GM18519 (cell line): ENCODE results near the gene MBD4.
"Not testable (repeated sequence)": the region's sequence is repeated elsewhere in the genome, so short reads cannot be mapped to it uniquely, and the experiment has no call there.

Experiments used
- ATAC-seq: cut with Tn5 transposase; IDR thresholded peaks from one replicate; pipeline ENCODE4 v1.9.1; 2021; ENCODE audit warnings: mild to moderate bottlenecking, moderate library complexity; ENCODE audit not compliant: unreplicated experiment, low FRiP score

Gene MBD4

DNA sequence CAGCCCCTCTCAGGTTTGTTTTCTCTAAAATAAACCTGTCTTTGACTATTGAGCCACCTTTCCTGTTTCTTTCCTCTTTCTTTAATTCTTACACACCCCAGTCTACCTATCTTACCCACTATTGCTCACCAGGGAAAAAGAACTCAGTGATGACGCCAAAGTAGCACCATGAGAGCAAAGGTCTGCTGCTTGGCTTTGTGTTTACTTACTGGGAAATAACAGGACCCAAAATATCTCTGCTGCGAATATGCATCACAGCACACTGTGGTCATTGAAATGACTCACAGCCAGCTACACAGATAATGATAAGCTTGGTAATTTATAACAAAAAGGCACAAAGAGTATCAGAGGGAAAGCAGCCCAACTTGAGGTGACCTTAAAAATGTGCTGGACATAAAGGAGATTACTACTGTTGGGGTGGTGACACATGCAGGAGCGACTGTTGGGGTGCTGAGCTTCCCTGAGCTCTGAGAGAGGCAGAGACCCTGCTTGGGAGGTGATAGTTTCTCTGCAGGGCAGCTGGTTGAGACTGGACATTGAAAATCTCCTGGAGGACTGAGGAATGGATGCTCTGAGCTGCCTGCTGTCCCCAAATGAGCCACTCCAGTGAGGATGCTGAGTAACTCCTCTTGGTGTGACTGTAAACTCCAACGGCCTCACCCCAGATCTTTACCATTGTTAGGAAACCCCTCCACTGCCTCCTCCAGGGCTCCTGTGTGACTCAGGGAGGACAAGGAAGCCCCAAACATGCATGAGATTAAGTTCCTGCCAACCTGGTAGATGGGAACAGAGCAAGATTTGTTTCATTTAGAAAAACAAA is 25.9 kb downstream of the MBD4 start:
- peak; percentile 87 for ATAC-seq

DNA sequence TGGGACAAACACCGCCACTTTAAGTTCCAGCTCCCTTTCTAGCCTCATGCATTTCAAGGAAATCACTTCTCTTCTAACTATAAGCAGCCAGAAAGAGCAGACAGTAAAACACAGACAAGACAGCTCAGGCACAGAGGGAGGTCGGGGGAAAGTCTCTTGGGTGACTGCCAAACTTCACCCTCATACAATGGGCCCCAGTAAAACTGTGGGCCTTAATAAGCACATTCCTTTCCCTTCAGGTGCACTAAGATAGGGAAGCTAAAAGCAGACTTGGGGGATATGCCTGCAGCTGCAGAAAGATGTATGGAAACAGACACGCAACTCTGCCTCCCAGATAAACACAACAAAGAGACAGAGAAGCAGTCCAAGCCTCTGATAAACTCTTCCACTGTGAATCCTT is 26.5 kb downstream of the MBD4 start:
- ATAC-seq = not testable (repeated sequence)

DNA sequence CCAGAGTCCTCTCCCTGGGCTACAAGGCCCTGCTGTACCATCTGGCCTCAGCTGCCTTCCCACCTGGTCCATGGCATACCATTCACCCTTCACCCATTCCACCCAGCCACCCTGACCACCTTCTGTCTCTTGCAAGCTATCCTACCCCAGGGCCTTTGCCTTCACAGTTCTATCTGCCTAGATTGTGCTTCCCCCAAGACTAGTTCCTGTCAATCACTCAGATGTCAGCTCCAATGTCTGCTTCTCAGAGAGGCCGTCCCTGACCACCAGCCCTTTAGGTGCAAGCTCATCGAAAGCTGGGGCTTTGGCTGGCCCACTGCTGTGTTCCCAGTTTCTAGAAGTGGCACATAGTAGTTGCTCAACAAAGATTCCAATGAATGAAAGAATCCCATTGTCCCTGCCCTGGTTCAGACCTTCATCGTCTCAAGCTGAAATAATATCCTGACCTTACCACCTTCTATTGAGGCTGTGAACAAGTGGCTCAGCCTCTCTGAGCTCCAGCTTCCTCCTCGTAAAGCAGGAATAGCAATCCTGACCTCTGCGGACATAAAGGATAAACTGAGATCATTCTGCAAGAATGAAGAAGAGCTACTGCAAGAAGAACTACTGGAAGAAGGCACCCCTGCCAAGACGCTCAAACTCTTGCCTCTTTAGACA is 27.1 kb downstream of the MBD4 start:
- no peak for ATAC-seq

DNA sequence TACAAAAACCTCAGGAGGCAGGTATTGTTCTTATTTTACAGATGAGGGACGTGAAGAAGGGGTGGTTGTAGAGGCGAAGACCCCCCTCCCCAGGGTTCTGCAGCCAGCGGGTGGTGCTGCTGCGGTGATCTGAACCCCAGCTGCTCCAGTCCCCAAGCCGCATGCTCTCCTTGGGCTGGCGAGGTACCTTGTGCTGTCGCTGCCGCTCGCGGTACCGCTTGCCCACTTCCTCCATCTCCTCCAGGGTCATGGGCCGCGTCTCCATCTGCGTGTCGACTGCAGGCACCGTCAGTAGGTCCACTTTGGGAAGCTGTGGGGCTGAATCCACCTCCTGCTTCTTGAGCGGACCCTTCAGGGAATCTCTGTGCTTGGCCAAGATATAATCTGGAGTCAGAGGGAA is 28.8 kb downstream of the MBD4 start:
- ATAC-seq = no peak

DNA sequence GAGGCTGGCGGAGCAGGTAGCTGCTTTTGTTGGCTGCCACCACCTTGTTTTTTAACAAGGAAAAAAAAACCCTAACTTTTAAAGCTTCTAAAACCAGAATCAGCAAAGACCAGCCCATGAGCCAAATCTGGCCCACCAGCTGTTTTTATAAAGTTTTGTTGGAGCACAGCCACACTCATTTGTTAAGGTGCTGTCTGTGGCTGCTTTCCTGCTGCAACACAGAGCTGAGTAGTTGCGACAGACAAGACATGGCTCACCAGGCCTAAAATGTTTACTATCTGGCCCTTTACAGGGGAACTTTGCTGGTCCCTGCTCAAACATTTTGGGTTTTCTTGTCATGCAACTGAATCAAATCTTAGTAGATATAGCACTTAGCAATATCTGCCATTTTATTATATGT is 30.2 kb downstream of the MBD4 start:
- ATAC-seq = no peak

DNA sequence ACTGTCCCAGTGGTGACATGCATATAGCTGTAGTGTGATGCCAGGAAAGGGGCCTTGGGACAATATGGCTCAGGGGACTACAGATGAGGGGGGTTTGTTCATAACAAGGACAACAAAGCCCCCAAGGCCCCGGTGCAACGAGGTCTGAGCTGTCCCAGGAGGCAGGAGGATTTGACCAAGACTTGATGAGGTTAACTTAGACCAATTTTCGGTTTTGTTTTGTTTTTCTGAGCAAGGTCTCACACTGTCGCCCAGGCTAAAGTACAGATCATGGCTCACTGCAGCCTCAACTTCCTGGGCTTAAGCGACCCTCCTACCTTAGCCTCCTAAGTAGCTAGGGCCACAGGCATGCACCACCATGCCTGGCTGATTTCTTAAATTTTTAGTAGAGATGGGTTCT is 35.1 kb downstream of the MBD4 start:
- ATAC-seq = no peak

DNA sequence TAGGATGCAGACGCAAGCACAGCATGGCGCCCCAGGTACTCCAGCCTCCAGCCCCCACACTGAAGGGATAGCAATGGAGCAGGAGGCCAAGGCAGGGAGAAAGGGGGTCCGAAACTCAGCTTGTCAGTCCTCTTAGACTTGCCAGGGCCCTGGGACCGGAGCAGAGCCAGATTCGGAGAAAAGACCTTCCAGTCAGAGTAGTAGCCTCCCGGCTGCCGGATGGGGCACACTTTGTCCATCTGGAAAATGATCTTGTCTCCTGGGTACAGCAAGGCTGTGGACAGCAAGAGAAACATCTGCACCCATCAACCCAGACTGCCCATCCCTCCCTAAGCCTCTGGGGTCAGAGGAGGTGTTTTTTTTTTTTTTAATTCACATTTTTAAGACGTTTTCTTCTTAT is 35.6 kb downstream of the MBD4 start:
- no peak for ATAC-seq

DNA sequence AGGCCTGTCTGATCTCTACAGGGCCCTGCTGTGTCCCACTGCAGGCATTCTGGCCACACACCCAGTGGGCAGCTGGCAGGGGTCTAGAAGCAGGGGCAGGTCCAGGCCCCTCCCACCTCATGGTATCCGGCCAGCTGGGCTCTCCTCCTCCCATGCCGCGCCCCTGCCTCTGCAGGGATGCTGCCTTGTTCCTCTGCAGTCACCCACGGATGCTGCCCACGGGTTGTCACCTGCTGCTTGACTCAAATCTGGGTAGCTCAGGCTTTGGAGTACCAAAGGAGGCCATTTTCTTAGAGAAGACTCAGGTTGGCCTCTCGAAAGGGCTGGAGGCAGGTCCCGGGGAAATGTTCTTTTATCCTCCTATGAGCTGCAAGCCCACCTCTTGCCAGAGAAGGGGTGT is 36.3 kb downstream of the MBD4 start:
- ATAC-seq = no peak

DNA sequence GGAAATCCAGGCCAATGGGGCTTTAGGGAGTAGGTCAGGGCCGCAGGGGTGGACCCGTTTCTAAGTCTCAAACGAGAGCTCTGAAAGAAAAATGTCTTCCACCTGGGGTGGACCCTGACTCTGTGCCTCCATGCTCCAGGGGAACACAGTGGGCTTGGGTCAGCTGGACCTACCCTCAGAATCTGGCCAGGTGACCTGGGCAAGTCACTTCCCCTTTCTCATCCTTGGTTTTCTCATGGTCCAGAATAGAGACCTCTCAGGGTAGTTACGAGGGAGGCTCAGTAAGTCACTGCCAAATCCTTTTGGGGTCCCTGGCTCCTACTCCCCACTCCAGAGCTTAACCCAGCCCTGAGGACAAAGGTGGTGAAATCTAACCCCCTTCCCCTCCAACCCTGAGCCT is 37.1 kb downstream of the MBD4 start:
- no peak for ATAC-seq

DNA sequence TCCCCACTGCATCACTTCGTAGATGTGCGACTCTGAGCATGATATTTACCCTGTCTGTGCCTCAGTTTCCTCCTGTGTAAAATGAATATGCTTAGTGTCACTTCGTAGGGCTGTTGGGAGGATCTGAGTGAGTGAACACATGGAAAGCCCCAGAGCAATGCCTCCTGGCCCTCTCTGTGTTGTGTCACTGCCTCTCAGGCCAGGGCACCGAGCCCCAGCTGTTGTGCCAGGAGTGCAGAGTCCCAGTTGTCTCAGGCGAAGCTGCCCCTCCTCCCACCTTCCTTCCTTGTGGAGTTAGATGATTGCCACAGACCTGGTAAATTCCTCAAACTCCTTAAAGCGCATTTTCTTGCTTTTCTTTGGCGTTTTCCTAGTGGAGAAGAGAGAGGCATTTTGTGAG is 37.5 kb downstream of the MBD4 start:
- ATAC-seq = no peak

DNA sequence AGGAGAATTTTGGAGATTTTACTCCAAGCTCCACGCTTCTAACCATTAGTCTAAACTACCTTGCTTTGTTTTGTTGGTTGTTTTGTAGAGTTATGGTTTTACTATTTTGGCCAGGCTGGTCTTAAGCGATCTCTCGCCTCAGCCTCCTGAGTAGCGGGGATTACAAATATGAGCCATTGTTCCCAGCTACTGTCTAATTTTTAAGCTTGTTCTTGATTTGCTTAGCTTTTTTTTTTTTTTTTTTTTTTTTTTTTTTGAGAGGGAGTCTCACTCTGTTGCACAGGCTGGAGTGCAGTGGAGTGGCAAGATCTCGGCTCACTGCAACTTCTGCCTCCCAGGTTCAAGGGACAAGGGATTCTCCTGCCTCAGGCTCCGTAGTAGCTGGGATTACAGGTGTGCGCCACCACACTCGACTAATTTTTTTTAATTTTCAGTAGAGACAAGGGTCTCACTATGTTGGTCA is 39.8 kb downstream of the MBD4 start:
- no peak for ATAC-seq

DNA sequence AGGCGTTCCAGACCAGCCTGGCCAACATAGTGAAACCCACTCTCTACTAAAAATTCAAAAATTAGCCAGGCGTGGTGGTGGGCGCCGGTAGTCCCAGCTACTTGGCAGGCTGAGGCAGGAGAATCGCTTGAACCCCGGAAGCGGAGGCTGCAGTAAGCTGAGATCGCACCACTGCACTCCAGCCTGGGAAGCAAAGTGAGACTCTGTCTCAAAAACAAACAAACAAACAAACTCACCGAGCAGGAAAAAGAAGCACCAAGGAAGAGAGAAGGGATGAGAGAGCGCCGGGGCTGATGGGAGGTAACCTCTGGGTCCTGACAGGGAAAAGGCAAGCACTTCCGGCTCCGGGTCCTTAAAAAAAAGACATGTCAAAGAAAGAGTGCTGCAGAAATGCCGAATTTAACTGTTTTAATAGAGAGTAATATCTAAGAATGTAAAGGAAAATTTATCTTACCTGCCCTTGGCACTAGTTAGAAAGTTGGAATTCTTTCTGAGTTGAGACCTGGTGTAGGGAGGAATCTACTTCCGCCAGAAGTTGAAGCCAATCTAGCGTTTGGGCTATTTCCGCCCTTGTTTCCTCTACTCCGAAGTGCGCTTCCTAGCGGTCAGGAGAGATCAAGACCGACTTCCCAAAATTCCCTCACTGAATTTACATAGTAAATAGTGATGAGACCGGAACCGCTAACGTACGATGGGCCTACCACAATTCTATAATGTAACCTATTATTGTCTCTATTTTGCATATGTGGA is 40.4 kb downstream of the MBD4 start:
- peak; percentile 50 for ATAC-seq

DNA sequence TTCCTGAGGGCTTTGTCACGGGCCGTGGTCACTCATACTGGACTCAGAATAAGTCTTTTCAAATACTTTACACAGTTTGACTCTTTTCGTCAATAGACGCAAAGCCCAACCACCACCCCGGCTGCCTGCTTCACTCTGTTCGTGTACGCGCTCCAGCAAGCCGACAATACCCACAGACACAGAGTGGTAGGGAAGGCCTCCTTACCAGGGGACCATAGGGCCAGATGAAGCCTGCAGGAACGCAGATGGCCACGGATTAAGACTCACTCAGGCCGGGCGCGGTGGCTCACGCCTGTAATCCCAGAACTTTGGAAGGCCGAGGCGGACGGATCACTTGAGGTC is 41.0 kb downstream of the MBD4 start:
- ATAC-seq = no peak

DNA sequence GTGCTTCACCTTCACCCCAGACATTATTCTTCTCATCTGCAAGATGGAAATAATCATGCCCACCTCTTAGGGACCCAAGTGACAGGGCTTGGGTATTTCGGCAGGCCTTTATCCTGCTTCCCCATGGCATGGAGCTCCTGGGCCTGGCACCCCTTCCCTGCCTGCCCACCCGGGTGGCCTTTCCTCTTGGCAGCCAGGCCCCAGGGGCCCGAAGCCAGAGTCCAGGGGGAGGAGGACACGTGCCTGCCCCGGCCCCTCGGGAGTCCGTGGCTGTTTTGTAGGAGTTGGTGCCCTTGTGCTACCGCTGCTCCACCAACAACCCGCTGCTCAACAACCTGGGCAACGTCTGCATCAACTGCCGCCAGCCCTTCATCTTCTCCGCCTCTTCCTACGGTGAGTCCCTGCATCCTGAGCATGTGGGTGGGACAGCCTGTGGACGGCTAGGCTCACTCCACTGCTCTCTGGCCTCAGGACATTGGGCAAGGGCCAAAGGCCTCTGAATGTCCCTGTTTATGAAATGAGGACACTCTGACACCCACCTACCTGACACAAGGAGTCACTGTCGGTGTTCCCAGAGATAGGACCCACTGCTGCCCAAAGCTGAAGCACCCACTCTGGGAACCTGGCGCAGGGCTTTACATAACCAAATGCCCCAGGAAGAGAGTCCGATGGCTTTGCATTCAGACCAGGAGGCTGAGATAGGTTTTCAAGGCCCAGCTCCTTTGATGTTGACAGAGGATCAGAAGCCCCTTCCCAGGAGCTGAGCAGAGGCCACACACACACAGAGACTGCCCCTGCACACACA is 45.8 kb downstream of the MBD4 start:
- not testable (repeated sequence) for ATAC-seq

DNA sequence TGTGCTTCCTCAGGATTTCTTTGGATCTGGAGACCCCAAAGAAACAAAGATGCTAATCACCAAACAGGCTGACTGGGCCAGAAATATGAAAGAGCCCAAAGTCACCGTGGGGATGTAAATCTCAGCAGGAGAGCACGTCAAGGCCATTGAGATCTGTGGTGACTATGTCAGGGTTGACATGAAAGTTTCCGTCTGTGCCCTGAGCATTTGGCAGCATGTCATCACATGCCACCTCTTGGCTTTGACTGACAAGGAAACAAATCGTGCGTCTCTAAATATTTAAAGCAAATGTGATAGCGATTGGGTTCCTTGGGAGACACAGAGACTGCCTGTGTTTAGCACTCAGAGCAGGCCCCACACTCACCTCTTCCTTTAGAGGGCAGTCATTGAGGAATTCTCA is 46.5 kb downstream of the MBD4 start:
- no peak for ATAC-seq

DNA sequence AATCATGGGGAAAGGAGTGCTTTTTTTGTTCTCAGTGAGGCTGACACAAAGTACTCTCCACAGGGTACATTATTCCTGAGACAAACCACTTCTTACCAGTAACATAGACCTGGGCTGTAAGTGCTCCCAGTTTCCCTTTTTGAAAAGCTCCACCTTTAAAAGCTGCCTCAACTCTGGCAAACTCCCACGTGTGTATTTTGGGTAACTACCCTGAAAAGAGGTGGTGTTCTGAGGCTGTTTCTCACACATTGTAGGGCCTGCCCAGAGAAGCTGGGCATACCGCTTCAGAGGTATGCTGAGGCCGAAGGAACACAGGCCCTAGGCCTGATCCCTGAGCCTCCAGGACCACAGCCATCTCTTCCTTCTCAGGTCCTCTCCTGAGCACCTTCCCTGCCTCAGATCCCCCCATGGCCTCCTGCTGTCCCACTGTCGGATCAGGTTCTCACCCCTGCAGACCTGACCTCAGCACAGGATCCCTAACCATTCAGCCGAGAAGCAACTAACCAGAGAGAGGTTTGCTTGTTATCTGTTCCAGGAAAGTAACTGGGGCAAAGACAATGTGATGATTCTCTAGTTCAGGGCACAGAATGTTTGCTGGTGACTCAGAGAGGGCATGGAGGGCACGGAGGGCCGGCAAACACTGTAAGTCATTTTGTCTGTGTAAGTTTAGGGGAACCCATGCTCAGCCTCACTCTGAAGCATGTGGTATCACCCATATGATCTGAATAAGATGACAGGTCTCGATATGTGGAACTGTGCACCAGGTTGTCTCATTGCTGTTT is 47.5 kb downstream of the MBD4 start:
- not testable (repeated sequence) for ATAC-seq

DNA sequence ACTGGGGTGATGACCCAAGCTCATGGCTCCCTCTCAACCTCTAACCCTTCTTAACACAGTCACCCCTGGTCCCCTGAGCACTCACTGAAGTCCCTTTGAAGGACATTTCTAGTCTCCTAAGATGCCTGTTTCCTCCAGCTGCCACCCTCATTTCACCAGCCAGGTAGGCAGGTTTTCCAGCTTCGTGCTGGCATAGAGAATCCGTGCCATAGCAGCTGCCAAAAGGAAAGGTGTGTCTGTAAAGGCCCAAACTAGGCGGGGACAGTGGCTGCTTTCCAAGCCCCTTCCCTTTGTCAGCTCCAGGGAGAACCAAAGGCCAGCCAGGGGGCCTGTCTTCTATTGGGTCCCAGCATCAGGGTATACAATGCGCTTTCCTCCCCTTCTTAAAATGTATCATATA is 48.2 kb downstream of the MBD4 start:
- not testable (repeated sequence) for ATAC-seq

DNA sequence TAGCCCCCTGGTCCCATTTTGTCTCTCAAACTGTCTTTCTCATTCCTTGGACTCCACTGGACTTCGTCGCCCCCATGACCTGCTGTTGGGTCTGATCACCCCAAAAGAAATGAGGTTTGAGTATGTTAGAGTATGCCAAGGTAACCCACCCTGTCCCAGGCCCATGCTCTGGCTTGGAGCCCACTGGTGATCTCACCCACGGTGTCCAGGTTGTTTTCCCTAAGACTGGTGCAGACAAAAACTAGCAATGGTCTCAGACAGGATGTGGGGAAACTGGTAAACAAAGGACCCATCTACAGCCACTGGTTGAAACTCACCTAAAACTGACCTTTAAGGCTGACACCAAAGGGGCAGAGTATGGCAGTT is 50.2 kb downstream of the MBD4 start:
- ATAC-seq = no peak

DNA sequence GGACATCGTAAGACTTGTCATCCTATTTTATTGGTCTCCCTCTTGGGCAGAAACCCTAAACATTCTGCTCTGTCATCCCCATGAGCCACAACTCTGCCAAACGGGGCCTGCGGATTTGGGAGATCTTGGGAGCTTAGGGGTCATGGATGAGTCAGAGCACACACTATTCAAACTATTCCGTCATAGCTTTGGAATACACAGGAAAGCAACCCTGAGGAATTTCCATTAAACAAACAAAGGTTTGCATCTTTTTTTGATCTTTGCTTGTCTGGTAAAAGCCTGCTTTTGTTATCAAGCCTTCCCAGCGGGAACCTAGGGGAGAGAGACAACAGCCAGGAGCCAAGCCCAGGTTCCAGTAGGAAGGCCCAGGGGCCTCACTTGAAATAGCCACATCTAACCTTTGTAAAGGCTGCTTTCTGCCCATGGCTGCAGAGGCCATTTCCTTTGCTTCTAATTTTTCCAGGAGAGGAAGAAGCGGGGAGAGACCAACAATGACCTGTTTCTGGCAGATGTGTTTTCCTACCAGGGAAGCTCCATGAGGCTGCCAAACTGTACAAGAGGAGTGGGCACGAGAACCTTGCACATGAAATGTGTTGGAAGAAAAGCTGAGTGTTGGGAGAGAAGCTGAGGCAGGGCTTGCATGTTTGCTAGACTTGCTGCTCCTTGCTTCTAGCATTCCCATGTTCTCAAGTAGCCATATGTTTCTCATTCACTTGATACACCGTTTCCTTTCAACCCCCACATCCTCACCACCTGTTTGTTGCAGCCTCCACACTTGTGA is 50.8 kb downstream of the MBD4 start:
- ATAC-seq = not testable (repeated sequence)
